ENCODE data around the gene TNNT2.

The TNNT2 gene

DNA sequence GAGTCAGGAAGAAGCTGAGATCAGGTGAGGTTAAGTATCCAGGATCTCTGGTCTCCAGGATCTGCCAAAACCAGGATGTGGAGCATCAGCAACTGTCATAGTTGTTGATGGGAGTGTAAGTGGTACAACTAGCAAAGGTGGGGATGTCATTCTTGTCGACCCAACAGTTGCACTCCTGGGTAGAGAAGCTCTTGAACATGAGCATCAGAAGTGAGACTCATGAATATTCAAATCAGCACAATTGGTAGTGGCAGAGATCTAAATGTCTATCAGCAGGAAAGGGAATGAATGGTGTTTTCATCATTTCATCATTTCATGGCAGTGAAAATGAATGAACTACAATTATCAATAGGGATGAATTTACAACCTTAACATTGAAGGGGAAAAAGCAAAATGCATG is 25.9 kb upstream of the TNNT2 start:
- Histone ChIP-seq H3K4me1 (ENCODE audit: control insufficient read depth, insufficient read depth, low read length) (peaks cover 11% of the 10 kb centered on the region), H3K4me3 (ENCODE audit: low read depth, low read length) (no peak overlapping the region), H3K9ac (ENCODE audit: low read length) (no peak overlapping the region), H3K27me3 (ENCODE audit: control insufficient read depth, insufficient read depth, low read length) (peaks cover 50% of the 10 kb centered on the region), H3K27ac (ENCODE audit: low read depth, low read length) (no peak overlapping the region), H3K9me3 (ENCODE audit: control insufficient read depth, insufficient read depth, low read depth, low read length) (no peaks in the 10 kb centered on the region), H3K36me3 (ENCODE audit: control insufficient read depth, insufficient read depth, low read length) (no peaks in the 10 kb centered on the region)

- Histone ChIP-seq H3K9ac (ENCODE audit: low read length) (no peak overlapping the region), H3K4me3 (ENCODE audit: low read depth, low read length) (no peak overlapping the region), H3K9me3 (ENCODE audit: control insufficient read depth, insufficient read depth, low read depth, low read length) (no peaks in the 10 kb centered on the region), H3K4me1 (ENCODE audit: control insufficient read depth, insufficient read depth, low read length) (peaks cover 11% of the 10 kb centered on the region), H3K27ac (ENCODE audit: low read depth, low read length) (no peak overlapping the region), H3K27me3 (ENCODE audit: control insufficient read depth, insufficient read depth, low read length) (peaks cover 61% of the 10 kb centered on the region), H3K36me3 (ENCODE audit: control insufficient read depth, insufficient read depth, low read length) (no peaks in the 10 kb centered on the region)
These were observed 24.2 kb upstream of the TNNT2 start for GRCh38 chr1:201401700-201402099.

DNA sequence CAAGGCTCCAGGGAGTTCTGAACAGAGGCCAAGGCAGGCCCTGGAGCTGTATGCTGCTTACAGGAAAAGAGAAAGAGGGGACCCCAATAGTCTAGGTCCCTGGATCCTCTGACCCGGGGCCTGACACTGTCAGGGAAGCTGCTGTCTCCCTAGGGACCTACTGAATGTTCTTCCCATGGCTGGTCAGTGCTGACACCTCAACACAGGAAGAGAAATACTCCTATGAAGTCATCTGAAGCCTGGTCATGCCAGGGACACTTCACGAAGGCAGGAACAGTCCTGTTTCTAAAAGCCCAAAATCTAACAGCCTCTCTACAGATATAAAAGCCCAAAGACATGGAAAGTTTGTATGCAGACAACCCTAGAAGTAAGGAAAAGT is 23.4 kb upstream of the TNNT2 start:
- H3K27ac ChIP-seq (ENCODE audit: low read depth, low read length), result no peak overlapping the region
- no peaks in the 10 kb centered on the region for H3K36me3 ChIP-seq (ENCODE audit: control insufficient read depth, insufficient read depth, low read length)
- H3K9me3 ChIP-seq (ENCODE audit: control insufficient read depth, insufficient read depth, low read depth, low read length), result no peaks in the 10 kb centered on the region
- no peak overlapping the region for H3K9ac ChIP-seq (ENCODE audit: low read length)
- no peak overlapping the region for H3K4me3 ChIP-seq (ENCODE audit: low read depth, low read length)
- peaks cover 11% of the 10 kb centered on the region for H3K4me1 ChIP-seq (ENCODE audit: control insufficient read depth, insufficient read depth, low read length)
- peaks cover 61% of the 10 kb centered on the region for H3K27me3 ChIP-seq (ENCODE audit: control insufficient read depth, insufficient read depth, low read length)

- peak overlapping the region; percentile 73 for H3K9ac ChIP-seq (ENCODE audit: low read length)
- H3K4me1 ChIP-seq (ENCODE audit: control insufficient read depth, insufficient read depth, low read length), result peaks cover 11% of the 10 kb centered on the region
These were observed 22.9 kb upstream of the TNNT2 start for GRCh38 chr1:201400212-201400851.

GRCh38 chr1:201399352-201400126 is 22.1 kb upstream of the TNNT2 start:
- Histone ChIP-seq H3K27me3 (ENCODE audit: control insufficient read depth, insufficient read depth, low read length) (peaks cover 61% of the 10 kb centered on the region), H3K9ac (ENCODE audit: low read length) (peak overlapping the region; percentile 73), H3K27ac (ENCODE audit: low read depth, low read length) (no peak overlapping the region), H3K4me1 (ENCODE audit: control insufficient read depth, insufficient read depth, low read length) (peaks cover 16% of the 10 kb centered on the region), H3K4me3 (ENCODE audit: low read depth, low read length) (peak overlapping the region; percentile 69), H3K9me3 (ENCODE audit: control insufficient read depth, insufficient read depth, low read depth, low read length) (no peaks in the 10 kb centered on the region), H3K36me3 (ENCODE audit: control insufficient read depth, insufficient read depth, low read length) (no peaks in the 10 kb centered on the region)

More at GRCh38 chr1:201400212-201400851, 22.9 kb upstream of the TNNT2 start:
- Histone ChIP-seq H3K27me3 (ENCODE audit: control insufficient read depth, insufficient read depth, low read length) (peaks cover 61% of the 10 kb centered on the region), H3K36me3 (ENCODE audit: control insufficient read depth, insufficient read depth, low read length) (no peaks in the 10 kb centered on the region), H3K27ac (ENCODE audit: low read depth, low read length) (no peak overlapping the region), H3K9me3 (ENCODE audit: control insufficient read depth, insufficient read depth, low read depth, low read length) (no peaks in the 10 kb centered on the region), H3K4me3 (ENCODE audit: low read depth, low read length) (peak overlapping the region; percentile 69)

- peaks cover 21% of the 10 kb centered on the region for H3K4me1 ChIP-seq (ENCODE audit: control insufficient read depth, insufficient read depth, low read length)
- H3K9ac ChIP-seq (ENCODE audit: low read length), result peak within 1 kb of the TSS; percentile 73
- no peak within 1 kb of the TSS for H3K27ac ChIP-seq (ENCODE audit: low read depth, low read length)
- H3K36me3 ChIP-seq (ENCODE audit: control insufficient read depth, insufficient read depth, low read length), result no peaks in the 10 kb centered on the region
- no peaks in the 10 kb centered on the region for H3K9me3 ChIP-seq (ENCODE audit: control insufficient read depth, insufficient read depth, low read depth, low read length)
- peak within 1 kb of the TSS; percentile 69 for H3K4me3 ChIP-seq (ENCODE audit: low read depth, low read length)
- H3K27me3 ChIP-seq (ENCODE audit: control insufficient read depth, insufficient read depth, low read length), result peaks cover 61% of the 10 kb centered on the region
These were observed 21.5 kb upstream of the TNNT2 start, which contains the start of gene LAD1 for GRCh38 chr1:201399018-201399351. Gene LAD1 (minus strand): TSS chr1:201399324. CDS start chr1:201399306, 18 bp downstream.

GRCh38 chr1:201397675-201398074 is 20.2 kb upstream of the TNNT2 start:
- no peaks in the 10 kb centered on the region for H3K9me3 ChIP-seq (ENCODE audit: control insufficient read depth, insufficient read depth, low read depth, low read length)
- no peak overlapping the region for H3K27ac ChIP-seq (ENCODE audit: low read depth, low read length)
- H3K27me3 ChIP-seq (ENCODE audit: control insufficient read depth, insufficient read depth, low read length), result peaks cover 51% of the 10 kb centered on the region
- H3K4me1 ChIP-seq (ENCODE audit: control insufficient read depth, insufficient read depth, low read length), result peaks cover 21% of the 10 kb centered on the region
- no peak overlapping the region for H3K4me3 ChIP-seq (ENCODE audit: low read depth, low read length)
- no peaks in the 10 kb centered on the region for H3K36me3 ChIP-seq (ENCODE audit: control insufficient read depth, insufficient read depth, low read length)
- H3K9ac ChIP-seq (ENCODE audit: low read length), result no peak overlapping the region

- H3K9me3 ChIP-seq (ENCODE audit: control insufficient read depth, insufficient read depth, low read depth, low read length), result no peaks in the 10 kb centered on the region
- H3K27me3 ChIP-seq (ENCODE audit: control insufficient read depth, insufficient read depth, low read length), result peaks cover 47% of the 10 kb centered on the region
- H3K9ac ChIP-seq (ENCODE audit: low read length), result no peak overlapping the region
- H3K4me3 ChIP-seq (ENCODE audit: low read depth, low read length), result no peak overlapping the region
- peaks cover 24% of the 10 kb centered on the region for H3K4me1 ChIP-seq (ENCODE audit: control insufficient read depth, insufficient read depth, low read length)
- H3K36me3 ChIP-seq (ENCODE audit: control insufficient read depth, insufficient read depth, low read length), result no peaks in the 10 kb centered on the region
- H3K27ac ChIP-seq (ENCODE audit: low read depth, low read length), result no peak overlapping the region
These were observed 19.5 kb upstream of the TNNT2 start for GRCh38 chr1:201396861-201397464.

DNA sequence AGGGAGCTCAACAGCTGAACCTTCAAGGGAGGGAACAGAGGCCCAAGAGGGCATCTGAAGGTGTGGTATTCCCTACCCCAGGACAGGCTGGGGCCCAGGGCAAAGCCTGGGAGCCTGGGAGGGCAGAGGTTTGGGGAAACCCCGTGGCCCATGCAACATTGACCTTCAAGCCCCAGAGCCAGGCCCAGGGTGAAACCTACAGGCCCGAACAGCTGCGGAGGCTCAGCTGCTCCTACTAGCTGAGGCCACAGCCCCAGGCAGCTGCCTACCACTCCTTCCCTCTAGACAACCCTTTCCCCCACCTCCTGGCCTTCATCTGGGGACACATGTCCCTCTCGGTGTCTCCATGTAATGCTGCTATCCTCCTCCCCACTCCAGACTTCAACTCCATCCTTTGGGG is 18.5 kb upstream of the TNNT2 start:
- H3K9me3 ChIP-seq (ENCODE audit: control insufficient read depth, insufficient read depth, low read depth, low read length), result no peaks in the 10 kb centered on the region
- no peaks in the 10 kb centered on the region for H3K36me3 ChIP-seq (ENCODE audit: control insufficient read depth, insufficient read depth, low read length)
- peaks cover 37% of the 10 kb centered on the region for H3K27me3 ChIP-seq (ENCODE audit: control insufficient read depth, insufficient read depth, low read length)
- no peak overlapping the region for H3K4me3 ChIP-seq (ENCODE audit: low read depth, low read length)
- H3K27ac ChIP-seq (ENCODE audit: low read depth, low read length), result no peak overlapping the region
- H3K9ac ChIP-seq (ENCODE audit: low read length), result no peak overlapping the region
- H3K4me1 ChIP-seq (ENCODE audit: control insufficient read depth, insufficient read depth, low read length), result peaks cover 26% of the 10 kb centered on the region

GRCh38 chr1:201394591-201394990 is 17.1 kb upstream of the TNNT2 start:
- Histone ChIP-seq H3K4me3 (ENCODE audit: low read depth, low read length) (no peak overlapping the region), H3K36me3 (ENCODE audit: control insufficient read depth, insufficient read depth, low read length) (no peaks in the 10 kb centered on the region), H3K4me1 (ENCODE audit: control insufficient read depth, insufficient read depth, low read length) (peaks cover 20% of the 10 kb centered on the region), H3K27ac (ENCODE audit: low read depth, low read length) (no peak overlapping the region), H3K9ac (ENCODE audit: low read length) (no peak overlapping the region), H3K27me3 (ENCODE audit: control insufficient read depth, insufficient read depth, low read length) (peaks cover 23% of the 10 kb centered on the region), H3K9me3 (ENCODE audit: control insufficient read depth, insufficient read depth, low read depth, low read length) (no peaks in the 10 kb centered on the region)

- peaks cover 8% of the 10 kb centered on the region; the same call in 1 of the 2 replicates for H3K27me3 ChIP-seq (ENCODE audit: control insufficient read depth, insufficient read depth, low read length)
- no peak overlapping the region for H3K27ac ChIP-seq (ENCODE audit: low read depth, low read length)
- no peak overlapping the region for H3K9ac ChIP-seq (ENCODE audit: low read length)
- no peaks in the 10 kb centered on the region for H3K36me3 ChIP-seq (ENCODE audit: control insufficient read depth, insufficient read depth, low read length)
- H3K4me1 ChIP-seq (ENCODE audit: control insufficient read depth, insufficient read depth, low read length), result peaks cover 15% of the 10 kb centered on the region
- no peak overlapping the region for H3K4me3 ChIP-seq (ENCODE audit: low read depth, low read length)
- no peaks in the 10 kb centered on the region for H3K9me3 ChIP-seq (ENCODE audit: control insufficient read depth, insufficient read depth, low read depth, low read length)
These were observed 15.6 kb upstream of the TNNT2 start for GRCh38 chr1:201393076-201393475.
